ENCODE data around the gene ABLIM1. TPM values are rescaled to one million over a fixed set of nuclear protein-coding genes. Genes with fewer than 3 reads are reported as not detected.

ABLIM1 gene
- polyA plus RNA-seq, 1 donor from 2014 or later = 10.1 TPM

GRCh38 chr10:114604357-114605130 is 53.5 kb downstream of the ABLIM1 start (continued):
- no peak for TF ChIP-seq MXI1 (conservative IDR thresholded peaks at IDR 0.05; ENCODE audit: poor library complexity, severe bottlenecking)

GRCh38 chr10:114603948-114604347 is 54.1 kb downstream of the ABLIM1 start:
- no peaks in the 10 kb centered on the region for H3K79me2 ChIP-seq (replicated peaks; ENCODE audit: insufficient read depth, low read length)
- no peak overlapping the region for H3K9ac ChIP-seq (ENCODE audit: low read length)
- H3K36me3 ChIP-seq (ENCODE audit: insufficient read depth, low read length) = no peaks in the 10 kb centered on the region
- no peaks in the 10 kb centered on the region for H3K9me2 ChIP-seq (ENCODE audit: insufficient read depth, low read length)
- H3K4me2 ChIP-seq (ENCODE audit: low read length) = no peak overlapping the region
- TF ChIP-seq POLR2AphosphoS5 (IDR thresholded peaks at IDR 0.05) (no peak), RAD21 (conservative IDR thresholded peaks at IDR 0.05) (no peak), MXI1 (conservative IDR thresholded peaks at IDR 0.05; ENCODE audit: poor library complexity, severe bottlenecking) (no peak)
- H4K20me1 ChIP-seq (ENCODE audit: insufficient read depth) = no peaks in the 10 kb centered on the region
- no peak overlapping the region for H2AFZ ChIP-seq (ENCODE audit: low read depth, low read length)
- no peaks in the 10 kb centered on the region for H3K27me3 ChIP-seq (ENCODE audit: insufficient read depth, low read depth, low read length)
- no peaks in the 10 kb centered on the region for H3K9me3 ChIP-seq (ENCODE audit: low read length)
- H3F3A ChIP-seq (ENCODE audit: insufficient read depth, low read length, poor library complexity, severe bottlenecking) = no peaks in the 10 kb centered on the region
- H3K4me3 ChIP-seq (ENCODE audit: low read length) = no peak overlapping the region
- no peak overlapping the region for H3K27ac ChIP-seq (ENCODE audit: low read length)

- Histone ChIP-seq H3K4me3 (ENCODE audit: low read length) (no peak overlapping the region), H3K9ac (ENCODE audit: low read length) (no peak overlapping the region), H3K79me2 (replicated peaks; ENCODE audit: insufficient read depth, low read length) (no peaks in the 10 kb centered on the region), H3K4me2 (ENCODE audit: low read length) (no peak overlapping the region), H3F3A (ENCODE audit: insufficient read depth, low read length, poor library complexity, severe bottlenecking) (no peaks in the 10 kb centered on the region), H3K9me2 (ENCODE audit: insufficient read depth, low read length) (no peaks in the 10 kb centered on the region), H3K36me3 (ENCODE audit: insufficient read depth, low read length) (no peaks in the 10 kb centered on the region), H3K27me3 (ENCODE audit: insufficient read depth, low read depth, low read length) (no peaks in the 10 kb centered on the region), H4K20me1 (ENCODE audit: insufficient read depth) (no peaks in the 10 kb centered on the region), H3K27ac (ENCODE audit: low read length) (no peak overlapping the region), H2AFZ (ENCODE audit: low read depth, low read length) (no peak overlapping the region), H3K9me3 (ENCODE audit: low read length) (no peaks in the 10 kb centered on the region)
- no peak for TF ChIP-seq EP300 (conservative IDR thresholded peaks at IDR 0.05; ENCODE audit: poor library complexity, severe bottlenecking)
- TF ChIP-seq MXI1 (conservative IDR thresholded peaks at IDR 0.05; ENCODE audit: poor library complexity, severe bottlenecking) = no peak
- TF ChIP-seq RAD21 (conservative IDR thresholded peaks at IDR 0.05) = no peak
- TF ChIP-seq EZH2 (IDR thresholded peaks at IDR 0.05; ENCODE audit: borderline replicate concordance, insufficient read depth, low read length, poor library complexity, severe bottlenecking) = no peak
- no peak for TF ChIP-seq SMC3 (conservative IDR thresholded peaks at IDR 0.05; ENCODE audit: poor library complexity)
- TF ChIP-seq CTCF (IDR thresholded peaks at IDR 0.05; ENCODE audit: poor library complexity, severe bottlenecking) = no peak
- no peak for TF ChIP-seq REST (IDR thresholded peaks at IDR 0.05; ENCODE audit: borderline replicate concordance)
Observed at GRCh38 chr10:114603303-114603702, 54.8 kb downstream of the ABLIM1 start.
